ENCODE data around the gene NR2E1. TPM values are rescaled to one million over a fixed set of nuclear protein-coding genes. Genes with fewer than 3 reads are reported as not detected.

Gene NR2E1
- total and polyA plus RNA-seq, 2 experiments from 2014 or later = not detected

GRCh38 chr6:108130262-108130661, 35.6 kb upstream of the NR2E1 start:
- no peak for ATAC-seq
- peaks cover 24% of the 10 kb centered on the region for H3K4me1 ChIP-seq (ENCODE audit: insufficient read depth)
- no peak for TF ChIP-seq ETS1 (IDR thresholded peaks at IDR 0.05)
- peaks cover 14% of the 10 kb centered on the region; the same call in 1 of the 2 replicates for H3F3A ChIP-seq (replicated peaks; ENCODE audit: low read depth)
- H3K27ac ChIP-seq (ENCODE audit: low read depth) = no peak overlapping the region
- Mint-ChIP-seq H3K9me3 (no peaks in the 10 kb centered on the region), H3K4me3 (no peak overlapping the region), H3K36me3 (ENCODE audit: low read depth) (no peaks in the 10 kb centered on the region), H3K27ac (no peak overlapping the region), H3K4me1 (peaks cover 20% of the 10 kb centered on the region), H3K27me3 (ENCODE audit: insufficient read depth, low read depth, poor library complexity) (peaks cover 76% of the 10 kb centered on the region)
- no peak overlapping the region for H3K4me2 ChIP-seq
- no peaks in the 10 kb centered on the region; the same call in 1 of the 2 replicates for H4K20me1 ChIP-seq (replicated peaks; ENCODE audit: insufficient read depth)
- no peak overlapping the region for H2AFZ ChIP-seq
- H3K4me3 ChIP-seq = no peak overlapping the region
- peaks cover 98% of the 10 kb centered on the region for H3K27me3 ChIP-seq (ENCODE audit: insufficient read depth)
- H3K79me2 ChIP-seq (replicated peaks; ENCODE audit: insufficient read depth) = no peaks in the 10 kb centered on the region
- no peaks in the 10 kb centered on the region for H3K9me2 ChIP-seq (ENCODE audit: insufficient read depth)
- no peak for DNase-seq (ENCODE audit: low spot score)
- H3K36me3 ChIP-seq (ENCODE audit: insufficient read depth) = no peaks in the 10 kb centered on the region

- Mint-ChIP-seq H3K27ac (no peak overlapping the region), H3K27me3 (ENCODE audit: insufficient read depth, low read depth, poor library complexity) (peaks cover 82% of the 10 kb centered on the region), H3K9me3 (no peaks in the 10 kb centered on the region), H3K4me1 (peaks cover 20% of the 10 kb centered on the region), H3K4me3 (peak overlapping the region; percentile 63; the same call in 2 of the 3 replicates), H3K36me3 (ENCODE audit: low read depth) (no peaks in the 10 kb centered on the region)
- peaks cover 24% of the 10 kb centered on the region for H3K4me1 ChIP-seq (ENCODE audit: insufficient read depth)
- peaks cover 6% of the 10 kb centered on the region; the same call in 1 of the 2 replicates for H4K20me1 ChIP-seq (replicated peaks; ENCODE audit: insufficient read depth)
- peaks cover 14% of the 10 kb centered on the region; the same call in 1 of the 2 replicates for H3F3A ChIP-seq (replicated peaks; ENCODE audit: low read depth)
- no peak overlapping the region for H2AFZ ChIP-seq
- H3K36me3 ChIP-seq (ENCODE audit: insufficient read depth) = no peaks in the 10 kb centered on the region
- H3K27ac ChIP-seq (ENCODE audit: low read depth) = no peak overlapping the region
- H3K4me3 ChIP-seq = peak overlapping the region; percentile 44; the same call in 1 of the 2 replicates
- no peaks in the 10 kb centered on the region for H3K79me2 ChIP-seq (replicated peaks; ENCODE audit: insufficient read depth)
- no peak for DNase-seq (ENCODE audit: low spot score)
- peaks cover 96% of the 10 kb centered on the region for H3K27me3 ChIP-seq (ENCODE audit: insufficient read depth)
- TF ChIP-seq ZNF462 (CRISPR knock-in tag; IDR thresholded peaks at IDR 0.05) = no peak
- TF ChIP-seq EZH2 (IDR thresholded peaks at IDR 0.05; ENCODE audit: low read depth, unreplicated experiment) = peak; percentile 13
- peak overlapping the region; percentile 78 for H3K4me2 ChIP-seq
- no peaks in the 10 kb centered on the region for H3K9me2 ChIP-seq (ENCODE audit: insufficient read depth)
- ATAC-seq = no peak
These were observed 33.0 kb upstream of the NR2E1 start for GRCh38 chr6:108132863-108133262.
